Stomach (tissue), 9 donors: ENCODE data around the gene NLN. TPM values are rescaled to one million over a fixed set of nuclear protein-coding genes. Genes with fewer than 3 reads are reported as not detected.

ENCODE experiments used
- DNase-seq, 2 donors: peaks; one replicate each; pipeline versions ENCODE4 v3.0.0 to v3.0.0-alpha.2; 2013 to 2019
- H3K27ac ChIP-seq, 5 donors: fragments of 200-600 bp in 4 of 5; sonication (generic) in 4 of 5; one replicate each; pipeline ENCODE4 v1.5.1; 2013 to 2019; ENCODE audit warnings: mild to moderate bottlenecking in 1 of 5, moderate library complexity in 1 of 5
- H3K27me3 ChIP-seq, 3 donors: fragments of 200-600 bp; sonication (generic); one replicate each; pipeline ENCODE4 v1.5.1; 2017 to 2019; ENCODE audit warnings: mixed run types in 1 of 3
- H3K36me3 ChIP-seq, 4 donors: fragments of 200-600 bp; sonication (generic); 1 replicate in 3 of 4; 2 replicates in 1 of 4; pipeline ENCODE4 v1.5.1; 2016 to 2019
- H3K4me1 ChIP-seq, 4 donors: fragments of 200-600 bp; sonication (generic); one replicate each; pipeline ENCODE4 v1.5.1; 2016 to 2019
- H3K4me3 ChIP-seq, 4 donors: fragments of 200-600 bp; sonication (generic) in 3 of 4; one replicate each; pipeline ENCODE4 v1.5.1; 2016 to 2019; ENCODE audit warnings: mild to moderate bottlenecking in 1 of 4
- H3K9me3 ChIP-seq, 4 donors: fragments of 200-600 bp; sonication (generic); one replicate each; pipeline ENCODE4 v1.5.1; 2016 to 2019
- CTCF ChIP-seq, 7 experiments: fragments of 450-650 bp in 4 of 7; fragments of 200-600 bp in 3 of 7; sonication (generic) in 3 of 7; IDR thresholded peaks; one replicate each; pipeline ENCODE4 v1.5.1; 2016 to 2019; ENCODE audit warnings: antibody characterized with exemption in 7 of 7, control low read depth in 2 of 7, mild to moderate bottlenecking in 1 of 7
- EP300 ChIP-seq: sonication (generic); formaldehyde crosslinking; IDR thresholded peaks from one replicate; pipeline ENCODE4 v1.6.1; 2017; ENCODE audit warnings: antibody characterized with exemption
- POLR2A ChIP-seq, 4 donors: fragments of 450-650 bp; IDR thresholded peaks; one replicate each; pipeline ENCODE4 v1.6.1; 2016; ENCODE audit warnings: antibody characterized with exemption in 4 of 4, control low read depth in 2 of 4, mild to moderate bottlenecking in 1 of 4, moderate library complexity in 1 of 4
- POLR2AphosphoS5 ChIP-seq, 3 donors: sonication (generic); formaldehyde crosslinking; IDR thresholded peaks; one replicate each; pipeline ENCODE4 v1.6.1; 2016; ENCODE audit warnings: antibody characterized with exemption in 3 of 3
- WGBS, 5 donors: extraction: QIAGEN DNeasy Blood & Tissue Kit in 3 of 5; methylation state at CpG; one replicate each; pipeline versions ENCODE4 v1.1.5 to v1.1.7; 2013 to 2018; 5-methylcytosine and 5-hydroxymethylcytosine counted together
- intact Hi-C: fragments of 100-400 bp; cut with DNase I; formaldehyde crosslinking; loops from one replicate; pipeline ENCODE4 v1.15.1; 2023; ENCODE audit warnings: low total_unique reads
- polyA plus RNA-seq, 3 donors: library from polyadenylated mRNA; stranded (reverse); fragments of 200-250 nt; gene quantifications; one replicate each; pipeline ENCODE4 v1.2.3, GENCODE V29; 2013
- total RNA-seq, 5 donors: library from RNA; depleted of rRNA; stranded (reverse); fragments of >200 nt; gene quantifications; one replicate each; pipeline versions ENCODE4 v1.1.0 to v1.2.3, GENCODE V29; 2014 to 2016
- donor health status: healthy with polysubstance abuse.
- donor health status: Bipolar disorder and iron deficiency.
- donor health status: healthy.

Gene NLN
- total and polyA plus RNA-seq, 8 donors: 0.58 to 27.5 (median 9.3) TPM

- Histone ChIP-seq H3K27ac (no peak overlapping the region), H3K36me3 (peaks cover 0 to 12% (median 5%) of the 10 kb centered on the region in 4 donors), H3K9me3 (no peaks in the 10 kb centered on the region), H3K4me3 (no peak overlapping the region), H3K27me3 (no peaks in the 10 kb centered on the region), H3K4me1 (peaks cover 0 to 10% (median 5%) of the 10 kb centered on the region in 4 donors)
- TF ChIP-seq POLR2A (IDR thresholded peaks at IDR 0.05) (no peak), EP300 (no peak), POLR2AphosphoS5 (IDR thresholded peaks at IDR 0.05) (no peak), CTCF (IDR thresholded peaks at IDR 0.05) (no peak)
- DNase-seq: no peak
- intact Hi-C loops: no loop called here
- WGBS, 5 donors: 93 to 100% (median 97%) methylated on average over 1 of the region's 1 CpG
Observed at GRCh38 chr5:65765582-65765981, 43.6 kb downstream of the NLN start.

GRCh38 chr5:65766175-65766574 lies 44.2 kb downstream of the NLN start:
- WGBS, 5 donors: 64 to 95% (median 90%) methylated on average over 2 of the region's 2 CpGs
- Histone ChIP-seq H3K4me1 (peaks cover 0 to 4% (median 2%) of the 10 kb centered on the region in 4 donors), H3K9me3 (no peaks in the 10 kb centered on the region), H3K27ac (no peak overlapping the region), H3K27me3 (no peaks in the 10 kb centered on the region), H3K36me3 (peaks cover 0 to 12% (median 5%) of the 10 kb centered on the region in 4 donors), H3K4me3 (no peak overlapping the region)
- TF ChIP-seq CTCF (IDR thresholded peaks at IDR 0.05) (no peak), EP300 (no peak), POLR2AphosphoS5 (IDR thresholded peaks at IDR 0.05) (no peak), POLR2A (IDR thresholded peaks at IDR 0.05) (no peak)
- no peak for DNase-seq
- intact Hi-C loops: no loop called here

GRCh38 chr5:65766781-65767180 lies 44.8 kb downstream of the NLN start:
- TF ChIP-seq EP300: no peak
- H3K27ac ChIP-seq: no peak overlapping the region
- H3K9me3 ChIP-seq: no peaks in the 10 kb centered on the region
- no peak overlapping the region for H3K4me3 ChIP-seq
- intact Hi-C loops: no loop called here
- no peak for DNase-seq
- H3K4me1 ChIP-seq: no peaks in the 10 kb centered on the region
- no peaks in the 10 kb centered on the region for H3K27me3 ChIP-seq
- 95 to 99% (median 98%) methylated on average over 2 of the region's 2 CpGs for WGBS, 5 donors
- H3K36me3 ChIP-seq: peaks cover 0 to 12% (median 5%) of the 10 kb centered on the region in 4 donors

GRCh38 chr5:65767565-65767964 lies 45.6 kb downstream of the NLN start:
- Histone ChIP-seq H3K4me1 (no peaks in the 10 kb centered on the region), H3K27ac (no peak overlapping the region), H3K27me3 (no peaks in the 10 kb centered on the region), H3K36me3 (peaks cover 0 to 12% (median 5%) of the 10 kb centered on the region in 4 donors), H3K9me3 (no peaks in the 10 kb centered on the region), H3K4me3 (no peak overlapping the region)
- DNase-seq: no peak
- 83 to 95% (median 91%) methylated on average over 1 of the region's 1 CpG for WGBS, 5 donors
- intact Hi-C loops: no loop called here
- no peak for TF ChIP-seq POLR2AphosphoS5 (IDR thresholded peaks at IDR 0.05)
- TF ChIP-seq CTCF (IDR thresholded peaks at IDR 0.05): no peak
- TF ChIP-seq POLR2A (IDR thresholded peaks at IDR 0.05): no peak
- TF ChIP-seq EP300: no peak

GRCh38 chr5:65768723-65769346 lies 46.8 kb downstream of the NLN start:
- H3K36me3 ChIP-seq: peaks cover 0 to 12% (median 5%) of the 10 kb centered on the region in 4 donors
- H3K4me3 ChIP-seq: no peak overlapping the region
- no peak for DNase-seq
- no peaks in the 10 kb centered on the region for H3K4me1 ChIP-seq
- TF ChIP-seq CTCF (IDR thresholded peaks at IDR 0.05) (no peak), POLR2A (IDR thresholded peaks at IDR 0.05) (no peak)
- H3K27ac ChIP-seq: no peak overlapping the region
- intact Hi-C loops: no loop called here
- 95 to 98% (median 97%) methylated on average over 7 of the region's 7 CpGs for WGBS, 5 donors
- no peaks in the 10 kb centered on the region for H3K9me3 ChIP-seq
- H3K27me3 ChIP-seq: no peaks in the 10 kb centered on the region
